Panc1 (cell line): ENCODE measurements around the gene GPR42. TPM values are rescaled to one million over a fixed set of nuclear protein-coding genes. Genes with fewer than 3 reads are reported as not detected.

Source experiments
- ATAC-seq: fragments of 200-7000 bp; cut with Tn5 transposase; 2 replicates; pipeline ENCODE4 v1.9.1; 2020; ENCODE audit warnings: mild to moderate bottlenecking, moderate library complexity
- BruUV-seq: library from RNA; stranded (reverse); fragments of 400-500 nt; replicated peaks from 2 replicates; lab custom pipeline; 2021; lab: Mats Ljungman, UMichigan
- CTCF ChIA-PET: fragments of 300-600 bp; sonication (Branson Sonifier 250); formaldehyde crosslinking; loops from one replicate; lab custom pipeline; 2022; ENCODE audit warnings: antibody characterized with exemption; lab: Charles Lee
- POLR2A ChIA-PET: fragments of 300-600 bp; sonication (Branson Sonifier 250); formaldehyde crosslinking; loops from one replicate; lab custom pipeline; 2022; ENCODE audit warnings: antibody characterized with exemption; lab: Charles Lee
- DNase-seq: peaks from one replicate; pipeline ENCODE4 v3.0.0-alpha.2; 2010; ENCODE audit warnings: low read depth, low spot score
- H3K27ac ChIP-seq: 2 replicates; pipeline ENCODE4 v1.5.1; 2011; ENCODE audit warnings: mild to moderate bottlenecking, low read length, inconsistent platforms
- H3K27me3 ChIP-seq: fragments of 200-500 bp; sonication (Bioruptor generic); 2 replicates; pipeline ENCODE4 v1.6.0; 2014; ENCODE audit warnings: low read length, inconsistent platforms; ENCODE audit not compliant: control insufficient read depth, insufficient read depth
- H3K36me3 ChIP-seq: fragments of 200-500 bp; sonication (Bioruptor generic); 2 replicates; pipeline ENCODE4 v1.5.1; 2014; ENCODE audit warnings: inconsistent platforms, mild to moderate bottlenecking, low read length, moderate library complexity; ENCODE audit not compliant: control insufficient read depth, insufficient read depth
- H3K4me1 ChIP-seq: 2 replicates; pipeline ENCODE4 v1.5.1; 2011; ENCODE audit warnings: inconsistent platforms, mild to moderate bottlenecking, low read length, moderate library complexity; ENCODE audit not compliant: control insufficient read depth, insufficient read depth
- H3K4me3 ChIP-seq, 2 experiments: 2 replicates each; pipeline ENCODE4 v1.5.1; 2011 to 2012; ENCODE audit warnings: low read depth in 2 of 2, low read length in 2 of 2, mild to moderate bottlenecking in 2 of 2, inconsistent platforms in 1 of 2, moderate library complexity in 1 of 2
- H3K9me3 ChIP-seq: fragments of 200-500 bp; sonication (Bioruptor generic); 2 replicates; pipeline ENCODE4 v1.5.1; 2014; ENCODE audit warnings: low read depth, mild to moderate bottlenecking, inconsistent platforms, low read length, moderate library complexity; ENCODE audit not compliant: control insufficient read depth, insufficient read depth
- POLR2AphosphoS5 ChIP-seq: IDR thresholded peaks from 2 replicates; pipeline ENCODE4 v1.6.1; 2012; ENCODE audit warnings: mild to moderate bottlenecking, low read depth, low read length, moderate library complexity
- SIN3A ChIP-seq: IDR thresholded peaks from 2 replicates; pipeline ENCODE4 v1.6.1; 2012; ENCODE audit warnings: low read depth, mild to moderate bottlenecking, low read length, moderate library complexity, borderline replicate concordance; ENCODE audit not compliant: insufficient read depth
- TCF7L2 ChIP-seq: IDR thresholded peaks from 2 replicates; pipeline ENCODE4 v1.6.1; 2011; ENCODE audit warnings: mild to moderate bottlenecking, low read depth, low read length, inconsistent platforms
- in situ Hi-C: cut with HindIII; loops from 2 replicates; pipeline ENCODE4 v1.10.0; 2016; ENCODE audit warnings: low sequenced_read_pairs, low pct_unique_long_range_greater_than_20kb
- intact Hi-C: fragments of 100-400 bp; cut with micrococcal nuclease; formaldehyde crosslinking; loops from one replicate; pipeline ENCODE4 v1.10.0; 2022; ENCODE audit not compliant: unreplicated experiment
- total RNA-seq: library from RNA; stranded (reverse); gene quantifications from one replicate; pipeline ENCODE4 v1.2.1, GENCODE V29; 2021; ENCODE audit not compliant: unreplicated experiment
- TF ChIP-seq, protein P1 (sequence below): fragments of 450-650 bp; IDR thresholded peaks from 2 replicates; pipeline ENCODE4 v1.5.1; 2017; ENCODE audit warnings: mild to moderate bottlenecking
- TF ChIP-seq, protein P2 (sequence below), 2 experiments: IDR thresholded peaks; 2 replicates each; pipeline ENCODE4 v1.6.1; 2011 to 2012; ENCODE audit warnings: low read depth in 2 of 2, control low read depth in 1 of 2, low read length in 1 of 2, mild to moderate bottlenecking in 1 of 2, moderate library complexity in 1 of 2; ENCODE audit not compliant: insufficient read depth in 1 of 2

GPR42 gene
- total RNA-seq, 1 experiment from 2014 or later, result not detected

DNA sequence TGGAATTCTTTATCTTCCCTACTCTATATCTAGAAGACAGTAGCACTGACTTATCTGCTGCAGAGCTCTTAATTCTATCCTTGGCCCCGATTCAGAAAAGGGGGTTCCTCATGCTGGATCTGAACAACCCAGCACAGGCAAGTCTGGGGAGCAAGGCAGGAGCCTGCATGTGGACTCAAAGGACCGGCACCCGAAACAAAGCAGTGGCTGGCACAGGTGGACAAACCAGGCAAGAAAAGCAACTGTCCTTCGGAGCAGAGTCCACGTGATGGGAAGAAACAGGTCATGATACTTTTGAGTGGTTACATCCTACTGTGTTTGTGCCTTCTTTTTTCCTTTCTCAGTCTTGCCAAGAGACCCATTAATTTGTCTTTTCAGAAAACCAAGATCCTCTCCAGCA, 38.3 kb downstream of the GPR42 start:
- no peak for ATAC-seq
- no TSS peak for BruUV-seq
- no peak for DNase-seq
- no peaks in the 10 kb centered on the region for H3K36me3 ChIP-seq
- H3K27me3 ChIP-seq, result peaks cover 25% of the 10 kb centered on the region; the same call in 1 of the 2 replicates
- no peak overlapping the region for H3K27ac ChIP-seq
- intact Hi-C loops (no loop called here), in situ Hi-C loops (no loop called here)
- no peaks in the 10 kb centered on the region for H3K4me1 ChIP-seq
- ChIA-PET CTCF (no interaction called here), POLR2A (no interaction called here)
- H3K4me3 ChIP-seq, result no peak overlapping the region
- TF ChIP-seq, protein P1, sequence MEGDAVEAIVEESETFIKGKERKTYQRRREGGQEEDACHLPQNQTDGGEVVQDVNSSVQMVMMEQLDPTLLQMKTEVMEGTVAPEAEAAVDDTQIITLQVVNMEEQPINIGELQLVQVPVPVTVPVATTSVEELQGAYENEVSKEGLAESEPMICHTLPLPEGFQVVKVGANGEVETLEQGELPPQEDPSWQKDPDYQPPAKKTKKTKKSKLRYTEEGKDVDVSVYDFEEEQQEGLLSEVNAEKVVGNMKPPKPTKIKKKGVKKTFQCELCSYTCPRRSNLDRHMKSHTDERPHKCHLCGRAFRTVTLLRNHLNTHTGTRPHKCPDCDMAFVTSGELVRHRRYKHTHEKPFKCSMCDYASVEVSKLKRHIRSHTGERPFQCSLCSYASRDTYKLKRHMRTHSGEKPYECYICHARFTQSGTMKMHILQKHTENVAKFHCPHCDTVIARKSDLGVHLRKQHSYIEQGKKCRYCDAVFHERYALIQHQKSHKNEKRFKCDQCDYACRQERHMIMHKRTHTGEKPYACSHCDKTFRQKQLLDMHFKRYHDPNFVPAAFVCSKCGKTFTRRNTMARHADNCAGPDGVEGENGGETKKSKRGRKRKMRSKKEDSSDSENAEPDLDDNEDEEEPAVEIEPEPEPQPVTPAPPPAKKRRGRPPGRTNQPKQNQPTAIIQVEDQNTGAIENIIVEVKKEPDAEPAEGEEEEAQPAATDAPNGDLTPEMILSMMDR, result no peak
- TF ChIP-seq POLR2AphosphoS5, result no peak
- no peak for TF ChIP-seq TCF7L2
- TF ChIP-seq SIN3A, result no peak
- TF ChIP-seq, protein P2, sequence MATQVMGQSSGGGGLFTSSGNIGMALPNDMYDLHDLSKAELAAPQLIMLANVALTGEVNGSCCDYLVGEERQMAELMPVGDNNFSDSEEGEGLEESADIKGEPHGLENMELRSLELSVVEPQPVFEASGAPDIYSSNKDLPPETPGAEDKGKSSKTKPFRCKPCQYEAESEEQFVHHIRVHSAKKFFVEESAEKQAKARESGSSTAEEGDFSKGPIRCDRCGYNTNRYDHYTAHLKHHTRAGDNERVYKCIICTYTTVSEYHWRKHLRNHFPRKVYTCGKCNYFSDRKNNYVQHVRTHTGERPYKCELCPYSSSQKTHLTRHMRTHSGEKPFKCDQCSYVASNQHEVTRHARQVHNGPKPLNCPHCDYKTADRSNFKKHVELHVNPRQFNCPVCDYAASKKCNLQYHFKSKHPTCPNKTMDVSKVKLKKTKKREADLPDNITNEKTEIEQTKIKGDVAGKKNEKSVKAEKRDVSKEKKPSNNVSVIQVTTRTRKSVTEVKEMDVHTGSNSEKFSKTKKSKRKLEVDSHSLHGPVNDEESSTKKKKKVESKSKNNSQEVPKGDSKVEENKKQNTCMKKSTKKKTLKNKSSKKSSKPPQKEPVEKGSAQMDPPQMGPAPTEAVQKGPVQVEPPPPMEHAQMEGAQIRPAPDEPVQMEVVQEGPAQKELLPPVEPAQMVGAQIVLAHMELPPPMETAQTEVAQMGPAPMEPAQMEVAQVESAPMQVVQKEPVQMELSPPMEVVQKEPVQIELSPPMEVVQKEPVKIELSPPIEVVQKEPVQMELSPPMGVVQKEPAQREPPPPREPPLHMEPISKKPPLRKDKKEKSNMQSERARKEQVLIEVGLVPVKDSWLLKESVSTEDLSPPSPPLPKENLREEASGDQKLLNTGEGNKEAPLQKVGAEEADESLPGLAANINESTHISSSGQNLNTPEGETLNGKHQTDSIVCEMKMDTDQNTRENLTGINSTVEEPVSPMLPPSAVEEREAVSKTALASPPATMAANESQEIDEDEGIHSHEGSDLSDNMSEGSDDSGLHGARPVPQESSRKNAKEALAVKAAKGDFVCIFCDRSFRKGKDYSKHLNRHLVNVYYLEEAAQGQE (IDR thresholded peaks at IDR 0.05; ENCODE audit: insufficient read depth in 1 of 2, low read depth in 2 of 2, low read length in 1 of 2), result no peak
- H3K9me3 ChIP-seq, result no peaks in the 10 kb centered on the region

DNA sequence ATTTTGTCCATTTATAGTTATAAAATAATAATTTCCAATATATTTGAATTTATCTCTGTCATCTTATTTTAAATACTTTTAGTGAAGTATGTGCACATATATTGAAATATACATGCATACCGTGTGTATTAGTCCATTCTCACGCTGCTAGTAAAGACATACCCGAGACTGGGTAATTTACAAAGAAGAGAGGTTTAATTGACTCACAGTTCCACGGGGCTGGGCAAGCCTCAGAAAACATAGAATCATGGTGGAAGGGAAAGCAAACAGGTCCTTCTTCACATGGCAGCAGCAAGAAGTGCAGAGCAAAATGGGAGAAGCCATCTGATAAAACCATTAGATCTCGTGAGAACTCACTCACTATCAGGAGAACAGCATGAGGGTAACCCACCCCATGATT, 39.6 kb downstream of the GPR42 start:
- TF ChIP-seq, protein P1, result no peak
- TF ChIP-seq SIN3A, result no peak
- BruUV-seq, result no TSS peak
- in situ Hi-C loops (no loop called here), intact Hi-C loops (no loop called here)
- H3K27ac ChIP-seq, result no peak overlapping the region
- no peaks in the 10 kb centered on the region for H3K36me3 ChIP-seq
- no peaks in the 10 kb centered on the region for H3K4me1 ChIP-seq
- ChIA-PET CTCF (no interaction called here), POLR2A (no interaction called here)
- DNase-seq (no peak), ATAC-seq (no peak)
- H3K4me3 ChIP-seq, result no peak overlapping the region
- H3K9me3 ChIP-seq, result no peaks in the 10 kb centered on the region
- peaks cover 26% of the 10 kb centered on the region; the same call in 1 of the 2 replicates for H3K27me3 ChIP-seq
